Activated T-helper 1 cell treated with Interleukin-2 at 50 U/mL for 16 hours (primary cell): ENCODE measurements around the gene RASA4B.
"Not testable (repeated sequence)": the region's sequence is repeated elsewhere in the genome, so short reads cannot be mapped to it uniquely, and the experiment has no call there.

Source experiments
- DNase-seq: peaks from one replicate; pipeline ENCODE4 v3.0.0-alpha.2; 2020; ENCODE audit warnings: low read depth

RASA4B gene

DNA sequence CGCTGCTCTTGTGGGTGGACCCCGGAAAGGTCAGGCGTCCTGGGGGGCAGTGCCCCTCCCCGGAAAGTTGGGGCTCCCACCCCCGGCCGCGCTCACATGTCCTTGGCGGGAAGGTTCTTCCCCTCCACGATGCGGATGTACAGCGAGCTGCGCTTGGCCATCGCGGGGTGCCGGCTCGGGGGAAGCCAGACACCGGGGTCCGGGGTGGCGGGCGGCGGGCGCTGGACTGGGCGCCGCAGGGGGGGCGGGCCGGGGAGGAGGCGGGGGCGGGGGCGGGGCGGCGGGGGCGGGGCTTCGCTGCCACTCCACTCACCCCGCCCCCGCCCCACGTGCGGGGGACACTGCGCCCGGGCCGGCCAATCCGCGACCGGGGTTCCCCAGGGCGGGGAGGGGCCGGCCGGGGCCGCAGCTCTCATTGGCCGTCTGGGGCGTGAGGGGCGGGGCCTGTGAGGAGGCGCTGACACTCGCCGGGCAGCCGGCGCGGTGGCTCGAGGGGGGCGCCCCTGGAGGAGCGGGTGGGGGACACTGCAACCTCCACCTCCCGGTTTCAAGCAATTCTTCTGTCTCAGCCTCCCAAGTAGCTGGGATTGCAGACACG lies at the start of gene RASA4B:
Gene RASA4B, minus strand, starts transcription at position 228 of the 598 bp plus-strand sequence. Its CDS starts 67 bp downstream, at position 161.
- not testable (repeated sequence) for DNase-seq

GRCh38 chr7:102550808-102551422 lies 33.3 kb upstream of the RASA4B start, which contains the start of gene SPDYE2:
TSS of gene SPDYE2 (plus strand) at chr7:102551226. CDS start at chr7:102553256, 2,030 bp downstream.
- DNase-seq = not testable (repeated sequence)

DNA sequence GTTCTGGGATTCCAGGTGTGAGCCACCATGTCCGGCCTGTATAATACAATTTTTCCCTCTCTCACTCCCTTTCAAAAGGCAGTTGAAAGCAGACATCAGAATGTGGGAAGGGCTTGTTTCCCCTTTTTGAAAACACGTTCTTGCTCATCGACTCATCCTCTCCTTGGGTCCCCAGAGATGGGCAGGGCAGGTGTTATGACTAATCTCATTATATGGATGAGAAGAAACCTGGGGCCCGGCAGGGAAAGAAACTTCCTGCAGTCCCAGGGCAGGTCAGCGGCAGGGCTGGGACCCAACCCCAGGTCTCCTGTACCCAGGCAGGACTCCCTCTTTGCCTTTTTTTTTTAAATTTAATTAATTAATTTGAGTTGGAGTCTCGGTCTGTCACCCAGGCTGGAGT lies 28.8 kb upstream of the RASA4B start:
- not testable (repeated sequence) for DNase-seq

DNA sequence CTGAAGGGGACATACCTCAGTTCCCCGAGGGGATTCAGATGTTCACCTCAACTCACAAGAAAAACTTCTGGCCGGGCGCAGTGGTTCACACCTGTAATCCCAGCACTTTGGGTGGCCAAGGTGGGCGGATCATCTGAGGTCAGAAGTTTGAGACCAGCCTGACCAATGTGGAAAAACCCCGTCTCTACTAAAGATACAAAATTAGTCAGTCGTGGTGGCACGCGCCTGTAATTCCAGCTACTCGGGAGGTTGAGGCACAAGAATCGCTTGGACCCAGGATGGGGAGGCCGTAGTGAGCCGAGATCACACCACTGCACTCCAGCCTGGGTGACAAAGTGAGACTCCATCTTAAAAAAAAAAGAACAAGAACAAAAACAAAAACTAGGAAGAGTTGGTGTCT lies 27.7 kb upstream of the RASA4B start:
- DNase-seq = not testable (repeated sequence)

DNA sequence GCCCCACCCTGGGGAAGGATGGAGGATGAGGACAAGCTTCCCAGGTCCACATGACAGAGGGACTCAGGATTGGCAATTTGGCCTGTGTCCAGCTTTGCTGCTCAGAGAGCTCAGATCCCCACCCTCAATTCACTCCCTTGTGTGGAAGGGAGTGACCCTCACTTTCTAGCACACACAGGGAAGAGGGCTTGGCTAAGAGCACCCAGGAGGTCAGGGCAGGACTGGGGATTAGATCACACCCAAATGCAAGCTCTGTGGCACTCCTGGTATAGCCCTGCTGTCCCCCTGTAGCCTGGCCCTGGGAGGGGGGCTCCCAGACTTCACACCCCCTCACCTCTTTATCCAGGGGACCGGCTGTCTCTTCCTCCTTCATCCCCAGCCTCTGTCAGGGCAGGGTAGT lies 26.8 kb upstream of the RASA4B start:
- not testable (repeated sequence) for DNase-seq

GRCh38 chr7:102543596-102543995 lies 26.0 kb upstream of the RASA4B start, which contains the start of gene UPK3BL2:
TSS of gene UPK3BL2 (minus strand) at chr7:102543696. CDS start at chr7:102543636, 60 bp downstream.
- not testable (repeated sequence) for DNase-seq

DNA sequence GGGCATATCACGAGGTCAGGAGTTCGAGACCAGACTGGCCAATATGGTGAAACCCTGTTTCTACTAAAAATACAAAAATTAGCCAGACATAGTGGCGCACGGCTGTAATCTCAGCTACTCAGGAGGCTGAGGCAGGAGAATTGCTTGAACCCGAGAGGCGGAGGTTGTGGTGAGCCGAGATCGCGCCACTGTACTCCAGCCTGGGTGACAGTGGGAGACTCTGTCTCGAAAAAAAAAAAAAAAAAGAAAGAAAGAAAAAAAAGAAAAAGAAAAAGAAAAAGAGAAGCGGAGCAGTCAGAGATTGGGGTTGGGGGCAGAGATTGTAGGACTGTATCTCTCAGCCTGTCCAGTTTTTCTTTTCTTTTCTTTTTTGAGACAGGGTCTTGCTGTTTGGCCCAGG lies 25.2 kb upstream of the RASA4B start:
- DNase-seq = not testable (repeated sequence)

DNA sequence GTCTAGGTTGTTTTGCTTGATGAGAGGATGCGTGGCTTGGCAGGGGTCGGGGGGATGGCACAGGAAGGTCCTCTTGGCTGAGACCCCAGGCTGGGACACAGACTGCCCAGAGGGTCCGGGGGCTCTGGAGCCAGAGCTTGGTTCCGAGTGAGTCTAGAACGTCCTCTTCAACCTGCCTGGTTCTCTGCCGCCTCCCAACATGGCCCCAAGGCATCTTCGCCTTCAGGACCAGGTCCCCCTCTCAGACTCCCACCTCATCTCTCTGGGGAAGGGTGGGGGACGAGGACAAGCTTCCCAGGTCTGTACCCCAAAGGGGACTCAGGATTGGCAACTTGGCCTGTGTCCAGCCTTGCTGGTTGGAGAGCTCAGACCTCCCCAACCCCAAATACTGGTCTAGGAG lies 24.5 kb upstream of the RASA4B start:
- DNase-seq = not testable (repeated sequence)

- DNase-seq = not testable (repeated sequence)
Measured at GRCh38 chr7:102540604-102541003, 23.0 kb upstream of the RASA4B start.

DNA sequence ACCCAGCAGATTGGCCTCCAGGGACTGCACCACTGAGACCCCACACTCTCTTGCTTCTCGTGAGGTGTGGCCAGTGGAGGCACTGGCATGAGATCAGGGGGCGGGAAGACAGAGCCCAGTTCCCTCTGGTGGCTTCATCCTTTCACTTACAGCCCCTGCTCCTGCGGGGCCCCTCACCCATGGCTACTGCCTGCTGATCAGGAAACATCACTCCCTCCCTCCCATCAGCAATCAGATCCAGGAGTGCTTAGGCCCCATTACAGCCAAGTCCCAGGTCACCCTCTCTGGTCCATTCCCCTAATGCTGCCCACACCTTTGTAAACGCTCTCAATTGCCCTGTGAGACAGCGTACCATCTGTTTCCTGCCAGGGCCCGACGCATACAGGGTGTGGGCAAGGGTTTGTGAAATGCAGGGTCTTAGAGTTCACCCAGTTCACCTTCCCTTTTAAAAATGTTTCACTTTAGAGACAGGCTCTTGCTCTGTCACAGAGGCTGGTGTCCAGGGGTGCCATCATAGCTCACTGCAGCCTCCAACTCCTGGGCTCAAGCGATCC lies 17.6 kb upstream of the RASA4B start:
- not testable (repeated sequence) for DNase-seq

GRCh38 chr7:102532127-102532526 lies 14.6 kb upstream of the RASA4B start:
- not testable (repeated sequence) for DNase-seq

GRCh38 chr7:102531583-102531982 lies 14.0 kb upstream of the RASA4B start:
- DNase-seq = not testable (repeated sequence)

GRCh38 chr7:102527822-102528793 lies 10.5 kb upstream of the RASA4B start:
- not testable (repeated sequence) for DNase-seq

DNA sequence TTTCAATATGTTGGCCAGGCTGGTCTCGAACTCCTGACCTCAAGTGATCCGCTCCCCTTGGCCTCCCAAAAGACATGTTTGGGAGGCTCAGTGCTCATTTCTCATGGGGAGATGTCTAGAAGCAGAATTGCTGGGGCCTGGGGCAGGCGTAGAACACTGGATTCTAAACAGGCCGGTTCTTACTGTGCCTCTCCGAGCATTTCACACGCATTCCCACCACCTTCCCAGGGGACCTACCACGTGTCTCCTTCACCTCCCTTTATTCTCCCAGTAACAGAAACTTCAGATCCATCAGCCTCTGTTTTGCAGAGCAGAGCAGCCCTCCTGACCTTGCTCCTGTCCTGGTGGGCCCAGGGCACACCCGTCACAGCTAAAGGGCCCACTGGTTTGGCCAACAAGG lies 9.6 kb upstream of the RASA4B start:
- DNase-seq = not testable (repeated sequence)

DNA sequence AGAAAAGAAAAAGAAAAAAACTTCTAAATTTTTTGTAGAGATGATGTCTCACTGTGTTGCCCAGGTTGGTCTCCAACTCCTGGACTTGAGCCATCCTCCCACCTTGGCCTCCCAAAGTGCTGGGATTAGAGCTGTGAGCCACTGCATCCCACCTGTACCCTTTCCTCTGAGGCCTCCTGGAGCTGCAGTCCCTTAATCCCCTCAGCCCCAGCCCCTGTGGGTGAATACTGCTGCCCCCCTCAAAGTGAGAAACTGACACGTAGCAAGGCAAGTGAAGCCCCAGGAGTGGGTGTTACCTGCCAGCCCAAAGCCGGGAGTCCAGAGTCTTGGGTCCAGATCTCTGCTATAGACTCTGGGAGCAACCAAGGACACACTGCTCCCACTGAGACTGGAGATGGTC lies 7.2 kb upstream of the RASA4B start:
- not testable (repeated sequence) for DNase-seq

DNA sequence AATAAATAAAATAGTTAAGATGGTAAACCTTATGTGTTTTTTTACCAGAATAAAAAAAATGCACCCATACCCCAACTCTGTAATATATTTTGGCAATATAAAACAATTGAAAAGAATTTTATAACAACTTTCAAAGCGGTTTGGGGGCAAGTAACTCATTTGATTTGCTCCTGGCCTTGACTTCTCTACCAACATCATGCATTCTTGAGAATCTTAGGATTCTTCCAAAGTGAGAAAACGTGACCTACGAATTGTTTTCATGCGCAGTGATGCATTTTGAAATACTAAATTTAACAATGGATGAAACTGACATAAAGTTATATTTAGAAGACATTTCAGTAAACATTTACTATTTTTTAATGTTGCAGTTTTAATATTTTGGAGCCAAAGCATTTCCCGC lies 3.2 kb upstream of the RASA4B start:
- DNase-seq = not testable (repeated sequence)

DNA sequence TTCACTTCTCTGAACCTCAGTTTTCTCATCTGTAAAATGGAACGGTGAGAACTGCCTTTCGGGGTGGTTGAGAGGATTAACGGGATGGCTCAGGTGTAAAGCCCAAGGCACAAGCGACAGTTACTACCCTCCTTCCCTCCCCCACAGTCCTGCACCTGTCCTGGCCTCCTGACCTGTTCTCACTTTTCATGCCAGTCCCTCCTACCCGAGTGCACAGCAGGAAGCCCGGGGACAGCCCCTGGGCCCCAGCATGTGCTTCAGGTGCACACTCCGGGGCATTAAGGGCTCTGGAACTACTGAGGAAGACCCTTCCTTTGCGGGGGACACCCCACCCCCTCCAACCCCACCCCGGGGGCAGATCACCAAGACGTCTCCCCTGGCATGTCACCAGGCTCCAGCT lies 626 bp downstream of the RASA4B start:
- not testable (repeated sequence) for DNase-seq

DNA sequence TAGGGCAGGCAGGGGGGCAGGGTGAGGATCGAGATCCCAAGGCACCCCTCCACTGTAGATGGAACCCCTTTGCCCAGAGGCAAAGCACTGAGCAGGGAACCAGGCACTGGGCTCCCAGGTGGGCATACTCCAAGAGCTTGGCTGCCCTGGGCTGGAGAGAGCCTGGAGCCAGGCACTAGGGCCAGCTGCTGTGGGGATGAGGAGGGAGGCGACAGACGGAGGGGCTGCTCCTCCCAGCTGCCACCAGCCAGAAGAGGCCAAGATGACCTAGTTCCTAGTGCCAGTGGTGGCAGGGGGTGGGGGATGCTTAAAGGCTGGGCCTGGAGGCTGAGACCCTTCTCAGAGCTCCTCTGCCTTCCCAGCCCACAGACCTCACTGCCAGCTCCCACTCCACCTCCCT lies 1.7 kb downstream of the RASA4B start:
- not testable (repeated sequence) for DNase-seq

DNA sequence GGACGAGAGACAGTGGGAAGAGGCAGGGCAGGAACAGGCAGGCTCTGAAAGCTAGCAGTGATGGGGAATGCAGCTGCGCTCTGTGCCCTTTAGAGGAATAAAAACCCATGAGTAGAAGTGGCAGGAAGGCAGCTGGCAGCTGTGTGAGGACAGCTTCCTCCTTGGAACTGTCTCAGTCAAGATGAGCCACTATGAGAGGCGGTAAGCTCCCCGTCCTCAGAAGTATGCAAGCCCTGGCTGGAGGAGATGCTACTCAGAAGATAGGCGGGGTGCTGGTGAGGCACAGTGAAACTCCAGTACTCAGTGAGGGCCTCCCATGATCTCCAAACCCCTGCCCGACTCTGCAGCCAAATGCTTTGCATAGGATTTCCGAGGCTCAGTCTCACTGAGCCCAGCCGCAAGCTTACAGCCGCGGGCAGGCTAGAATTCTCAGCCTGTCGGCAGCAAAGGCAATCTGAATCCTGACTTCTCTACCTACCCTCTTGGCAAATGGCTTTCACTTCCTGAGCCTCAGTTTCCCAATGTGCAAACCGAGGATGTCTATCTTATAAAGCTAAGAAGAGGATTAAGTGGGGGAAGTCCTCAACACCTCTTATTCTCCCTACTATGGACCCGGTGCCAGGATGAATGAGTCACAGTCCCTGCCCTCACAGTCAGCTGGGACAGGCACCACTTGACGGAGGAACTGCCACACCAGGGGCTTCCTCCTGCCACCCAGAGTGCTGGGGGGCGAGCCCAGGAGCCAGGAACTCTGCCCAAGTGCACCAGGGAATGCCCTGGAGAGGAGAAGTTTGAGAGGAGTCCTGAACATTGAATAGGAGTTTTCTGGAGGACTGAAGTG lies 2.5 kb downstream of the RASA4B start:
- DNase-seq = not testable (repeated sequence)

- not testable (repeated sequence) for DNase-seq
Measured at GRCh38 chr7:102512642-102513221, 4.8 kb downstream of the RASA4B start.
